Panc1 (cell line): ENCODE results near the gene ACOX1.

Source experiments
- POLR2AphosphoS5 ChIP-seq: IDR thresholded peaks from 2 replicates; pipeline ENCODE4 v1.6.1; 2012; ENCODE audit warnings: mild to moderate bottlenecking, low read depth, low read length, moderate library complexity
- SIN3A ChIP-seq: IDR thresholded peaks from 2 replicates; pipeline ENCODE4 v1.6.1; 2012; ENCODE audit warnings: low read depth, mild to moderate bottlenecking, low read length, moderate library complexity, borderline replicate concordance; ENCODE audit not compliant: insufficient read depth
- TF ChIP-seq, protein P1 (sequence below): fragments of 450-650 bp; IDR thresholded peaks from 2 replicates; pipeline ENCODE4 v1.5.1; 2017; ENCODE audit warnings: mild to moderate bottlenecking
- TF ChIP-seq, protein P2 (sequence below), 2 experiments: IDR thresholded peaks; 2 replicates each; pipeline ENCODE4 v1.6.1; 2011 to 2012; ENCODE audit warnings: low read depth in 2 of 2, control low read depth in 1 of 2, low read length in 1 of 2, mild to moderate bottlenecking in 1 of 2, moderate library complexity in 1 of 2; ENCODE audit not compliant: insufficient read depth in 1 of 2

DNA sequence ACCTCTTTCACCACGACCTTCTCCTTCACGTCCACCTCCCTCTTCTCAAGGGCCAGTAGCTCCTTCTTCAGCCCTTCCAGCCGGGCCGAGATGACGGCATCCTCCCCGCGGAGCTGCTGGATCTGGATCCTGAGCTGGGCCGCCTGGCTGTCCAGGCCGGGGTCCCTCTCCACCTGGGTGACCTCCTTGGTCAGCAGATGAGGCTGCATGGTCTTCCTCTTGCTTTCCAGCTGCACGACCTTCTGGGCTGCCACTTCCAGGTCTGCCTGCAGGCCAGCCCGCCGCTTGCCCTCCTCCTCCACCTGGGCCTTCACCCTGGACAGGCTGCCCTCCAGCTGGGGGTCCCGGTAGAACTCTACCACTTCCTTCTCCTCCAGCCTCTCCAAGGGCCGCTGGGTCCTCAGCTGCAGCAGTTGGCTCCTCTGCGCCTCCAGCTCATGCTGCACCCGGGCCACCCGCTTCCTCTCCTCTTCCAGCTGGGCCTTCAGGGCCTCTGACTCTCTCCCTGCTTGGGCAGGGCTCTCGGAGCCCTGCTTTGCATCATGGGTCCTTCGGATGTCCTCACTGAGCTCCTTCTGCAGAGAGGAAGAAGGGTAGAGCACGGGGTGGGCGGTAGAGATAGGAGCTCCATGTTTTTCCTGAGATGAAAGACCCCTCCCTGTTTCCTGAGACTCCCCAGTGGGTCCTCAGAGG lies 31.1 kb upstream of the ACOX1 start:
- TF ChIP-seq, protein P1, sequence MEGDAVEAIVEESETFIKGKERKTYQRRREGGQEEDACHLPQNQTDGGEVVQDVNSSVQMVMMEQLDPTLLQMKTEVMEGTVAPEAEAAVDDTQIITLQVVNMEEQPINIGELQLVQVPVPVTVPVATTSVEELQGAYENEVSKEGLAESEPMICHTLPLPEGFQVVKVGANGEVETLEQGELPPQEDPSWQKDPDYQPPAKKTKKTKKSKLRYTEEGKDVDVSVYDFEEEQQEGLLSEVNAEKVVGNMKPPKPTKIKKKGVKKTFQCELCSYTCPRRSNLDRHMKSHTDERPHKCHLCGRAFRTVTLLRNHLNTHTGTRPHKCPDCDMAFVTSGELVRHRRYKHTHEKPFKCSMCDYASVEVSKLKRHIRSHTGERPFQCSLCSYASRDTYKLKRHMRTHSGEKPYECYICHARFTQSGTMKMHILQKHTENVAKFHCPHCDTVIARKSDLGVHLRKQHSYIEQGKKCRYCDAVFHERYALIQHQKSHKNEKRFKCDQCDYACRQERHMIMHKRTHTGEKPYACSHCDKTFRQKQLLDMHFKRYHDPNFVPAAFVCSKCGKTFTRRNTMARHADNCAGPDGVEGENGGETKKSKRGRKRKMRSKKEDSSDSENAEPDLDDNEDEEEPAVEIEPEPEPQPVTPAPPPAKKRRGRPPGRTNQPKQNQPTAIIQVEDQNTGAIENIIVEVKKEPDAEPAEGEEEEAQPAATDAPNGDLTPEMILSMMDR: no peak
- TF ChIP-seq POLR2AphosphoS5 (no peak), SIN3A (no peak)
- TF ChIP-seq, protein P2, sequence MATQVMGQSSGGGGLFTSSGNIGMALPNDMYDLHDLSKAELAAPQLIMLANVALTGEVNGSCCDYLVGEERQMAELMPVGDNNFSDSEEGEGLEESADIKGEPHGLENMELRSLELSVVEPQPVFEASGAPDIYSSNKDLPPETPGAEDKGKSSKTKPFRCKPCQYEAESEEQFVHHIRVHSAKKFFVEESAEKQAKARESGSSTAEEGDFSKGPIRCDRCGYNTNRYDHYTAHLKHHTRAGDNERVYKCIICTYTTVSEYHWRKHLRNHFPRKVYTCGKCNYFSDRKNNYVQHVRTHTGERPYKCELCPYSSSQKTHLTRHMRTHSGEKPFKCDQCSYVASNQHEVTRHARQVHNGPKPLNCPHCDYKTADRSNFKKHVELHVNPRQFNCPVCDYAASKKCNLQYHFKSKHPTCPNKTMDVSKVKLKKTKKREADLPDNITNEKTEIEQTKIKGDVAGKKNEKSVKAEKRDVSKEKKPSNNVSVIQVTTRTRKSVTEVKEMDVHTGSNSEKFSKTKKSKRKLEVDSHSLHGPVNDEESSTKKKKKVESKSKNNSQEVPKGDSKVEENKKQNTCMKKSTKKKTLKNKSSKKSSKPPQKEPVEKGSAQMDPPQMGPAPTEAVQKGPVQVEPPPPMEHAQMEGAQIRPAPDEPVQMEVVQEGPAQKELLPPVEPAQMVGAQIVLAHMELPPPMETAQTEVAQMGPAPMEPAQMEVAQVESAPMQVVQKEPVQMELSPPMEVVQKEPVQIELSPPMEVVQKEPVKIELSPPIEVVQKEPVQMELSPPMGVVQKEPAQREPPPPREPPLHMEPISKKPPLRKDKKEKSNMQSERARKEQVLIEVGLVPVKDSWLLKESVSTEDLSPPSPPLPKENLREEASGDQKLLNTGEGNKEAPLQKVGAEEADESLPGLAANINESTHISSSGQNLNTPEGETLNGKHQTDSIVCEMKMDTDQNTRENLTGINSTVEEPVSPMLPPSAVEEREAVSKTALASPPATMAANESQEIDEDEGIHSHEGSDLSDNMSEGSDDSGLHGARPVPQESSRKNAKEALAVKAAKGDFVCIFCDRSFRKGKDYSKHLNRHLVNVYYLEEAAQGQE (IDR thresholded peaks at IDR 0.05; ENCODE audit: insufficient read depth in 1 of 2, low read depth in 2 of 2, low read length in 1 of 2): no peak
